HEK293 (cell line): ENCODE data around the gene SLC18A2.

Experiments
- CTCF ChIP-seq: fragments of 450-650 bp; formaldehyde crosslinking; IDR thresholded peaks from 2 replicates; pipeline ENCODE4 v1.5.1; 2016; ENCODE audit warnings: missing biosample characterization, missing genetic modification characterization
- GLI4 ChIP-seq: fragments of 450-650 bp; formaldehyde crosslinking; IDR thresholded peaks from 2 replicates; pipeline ENCODE4 v1.5.1; 2016; ENCODE audit warnings: missing biosample characterization, missing genetic modification characterization
- PBX3 ChIP-seq: sonication (generic); formaldehyde crosslinking; IDR thresholded peaks from 2 replicates; pipeline ENCODE4 v1.8.1; 2022; ENCODE audit warnings: mild to moderate bottlenecking, moderate library complexity, missing genetic modification reagents
- SP2 ChIP-seq: fragments of 450-650 bp; formaldehyde crosslinking; IDR thresholded peaks from 2 replicates; pipeline ENCODE4 v1.5.1; 2016; ENCODE audit warnings: missing biosample characterization, missing genetic modification characterization
- ZFP3 ChIP-seq: fragments of 450-650 bp; formaldehyde crosslinking; IDR thresholded peaks from 2 replicates; pipeline ENCODE4 v1.5.1; 2016; ENCODE audit warnings: low read depth, missing biosample characterization, missing genetic modification characterization
- ZNF10 ChIP-seq: fragments of 450-650 bp; formaldehyde crosslinking; IDR thresholded peaks from 2 replicates; pipeline ENCODE4 v1.5.1; 2017; ENCODE audit warnings: missing biosample characterization, missing genetic modification characterization
- ZNF146 ChIP-seq: fragments of 450-650 bp; formaldehyde crosslinking; IDR thresholded peaks from 2 replicates; pipeline ENCODE4 v1.5.1; 2016; ENCODE audit warnings: missing biosample characterization, missing genetic modification characterization
- ZNF473 ChIP-seq: fragments of 450-650 bp; formaldehyde crosslinking; IDR thresholded peaks from 2 replicates; pipeline ENCODE4 v1.5.1; 2017; ENCODE audit warnings: missing biosample characterization, missing genetic modification characterization
- TF ChIP-seq, protein P1 (sequence below): fragments of 450-650 bp; formaldehyde crosslinking; IDR thresholded peaks from 2 replicates; pipeline ENCODE4 v1.5.1; 2016; ENCODE audit warnings: missing biosample characterization, missing genetic modification characterization

GRCh38 chr10:117214401-117214800 is 26.5 kb upstream of the SLC18A2 start:
- TF ChIP-seq ZNF146 (tag by site-specific recombination): no peak
- no peak for TF ChIP-seq PBX3 (CRISPR knock-in tag)
- TF ChIP-seq CTCF (tag by site-specific recombination): no peak
- no peak for TF ChIP-seq GLI4
- TF ChIP-seq, protein P1, sequence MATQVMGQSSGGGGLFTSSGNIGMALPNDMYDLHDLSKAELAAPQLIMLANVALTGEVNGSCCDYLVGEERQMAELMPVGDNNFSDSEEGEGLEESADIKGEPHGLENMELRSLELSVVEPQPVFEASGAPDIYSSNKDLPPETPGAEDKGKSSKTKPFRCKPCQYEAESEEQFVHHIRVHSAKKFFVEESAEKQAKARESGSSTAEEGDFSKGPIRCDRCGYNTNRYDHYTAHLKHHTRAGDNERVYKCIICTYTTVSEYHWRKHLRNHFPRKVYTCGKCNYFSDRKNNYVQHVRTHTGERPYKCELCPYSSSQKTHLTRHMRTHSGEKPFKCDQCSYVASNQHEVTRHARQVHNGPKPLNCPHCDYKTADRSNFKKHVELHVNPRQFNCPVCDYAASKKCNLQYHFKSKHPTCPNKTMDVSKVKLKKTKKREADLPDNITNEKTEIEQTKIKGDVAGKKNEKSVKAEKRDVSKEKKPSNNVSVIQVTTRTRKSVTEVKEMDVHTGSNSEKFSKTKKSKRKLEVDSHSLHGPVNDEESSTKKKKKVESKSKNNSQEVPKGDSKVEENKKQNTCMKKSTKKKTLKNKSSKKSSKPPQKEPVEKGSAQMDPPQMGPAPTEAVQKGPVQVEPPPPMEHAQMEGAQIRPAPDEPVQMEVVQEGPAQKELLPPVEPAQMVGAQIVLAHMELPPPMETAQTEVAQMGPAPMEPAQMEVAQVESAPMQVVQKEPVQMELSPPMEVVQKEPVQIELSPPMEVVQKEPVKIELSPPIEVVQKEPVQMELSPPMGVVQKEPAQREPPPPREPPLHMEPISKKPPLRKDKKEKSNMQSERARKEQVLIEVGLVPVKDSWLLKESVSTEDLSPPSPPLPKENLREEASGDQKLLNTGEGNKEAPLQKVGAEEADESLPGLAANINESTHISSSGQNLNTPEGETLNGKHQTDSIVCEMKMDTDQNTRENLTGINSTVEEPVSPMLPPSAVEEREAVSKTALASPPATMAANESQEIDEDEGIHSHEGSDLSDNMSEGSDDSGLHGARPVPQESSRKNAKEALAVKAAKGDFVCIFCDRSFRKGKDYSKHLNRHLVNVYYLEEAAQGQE: no peak
- no peak for TF ChIP-seq SP2 (tag by site-specific recombination)
- no peak for TF ChIP-seq ZNF10 (tag by site-specific recombination)
- no peak for TF ChIP-seq ZFP3
- no peak for TF ChIP-seq ZNF473
